Middle frontal gyrus (tissue), 1 donor: Measurements from ENCODE around the gene PISD.

Experiments
- DNase-seq: peaks from one replicate; pipeline ENCODE4 v3.0.0-alpha.2; 2015; ENCODE audit warnings: low spot score; ENCODE audit errors: extremely low spot score

The PISD gene

GRCh38 chr22:31652911-31653684 lies 8.9 kb downstream of the PISD start:
- no peak for DNase-seq

- no peak for DNase-seq
Observed at GRCh38 chr22:31652088-31652487, 9.9 kb downstream of the PISD start.

- no peak for DNase-seq
Observed at GRCh38 chr22:31651664-31652063, 10.4 kb downstream of the PISD start.

GRCh38 chr22:31650391-31650790 lies 11.6 kb downstream of the PISD start:
- no peak for DNase-seq

GRCh38 chr22:31647523-31648320 lies 14.3 kb downstream of the PISD start:
- DNase-seq = no peak

GRCh38 chr22:31647066-31647465 lies 14.9 kb downstream of the PISD start:
- DNase-seq = no peak

- no peak for DNase-seq
Observed at GRCh38 chr22:31646186-31647019, 15.6 kb downstream of the PISD start.

GRCh38 chr22:31639436-31640039 lies 22.5 kb downstream of the PISD start:
- DNase-seq = no peak

GRCh38 chr22:31637891-31638618 lies 24.0 kb downstream of the PISD start:
- no peak for DNase-seq

GRCh38 chr22:31637447-31637890 lies 24.5 kb downstream of the PISD start:
- DNase-seq = no peak

- no peak for DNase-seq
Observed at GRCh38 chr22:31635638-31636306, 26.2 kb downstream of the PISD start.

GRCh38 chr22:31631436-31631835 lies 30.6 kb downstream of the PISD start:
- no peak for DNase-seq

GRCh38 chr22:31630331-31631329 lies 31.4 kb downstream of the PISD start:
- no peak for DNase-seq

- DNase-seq = no peak
Observed at GRCh38 chr22:31629741-31630184, 32.3 kb downstream of the PISD start.

GRCh38 chr22:31628969-31629708 lies 32.9 kb downstream of the PISD start:
- DNase-seq = no peak

- no peak for DNase-seq
Observed at GRCh38 chr22:31628362-31628761, 33.7 kb downstream of the PISD start.

GRCh38 chr22:31627223-31627731 lies 34.7 kb downstream of the PISD start:
- no peak for DNase-seq
